HG02588 (cell line): Measurements from ENCODE around the gene CPEB3.
"Not testable (repeated sequence)": the region's sequence is repeated elsewhere in the genome, so short reads cannot be mapped to it uniquely, and the experiment has no call there.

Experiments used
- ATAC-seq: cut with Tn5 transposase; IDR thresholded peaks from one replicate; pipeline ENCODE4 v1.9.1; 2021; ENCODE audit warnings: mild to moderate bottlenecking, moderate library complexity; ENCODE audit not compliant: unreplicated experiment

The CPEB3 gene

GRCh38 chr10:92149261-92149660, 141.6 kb downstream of the CPEB3 start:
- ATAC-seq: no peak

- ATAC-seq: no peak
Measured at GRCh38 chr10:92146781-92147180, 144.1 kb downstream of the CPEB3 start.

DNA sequence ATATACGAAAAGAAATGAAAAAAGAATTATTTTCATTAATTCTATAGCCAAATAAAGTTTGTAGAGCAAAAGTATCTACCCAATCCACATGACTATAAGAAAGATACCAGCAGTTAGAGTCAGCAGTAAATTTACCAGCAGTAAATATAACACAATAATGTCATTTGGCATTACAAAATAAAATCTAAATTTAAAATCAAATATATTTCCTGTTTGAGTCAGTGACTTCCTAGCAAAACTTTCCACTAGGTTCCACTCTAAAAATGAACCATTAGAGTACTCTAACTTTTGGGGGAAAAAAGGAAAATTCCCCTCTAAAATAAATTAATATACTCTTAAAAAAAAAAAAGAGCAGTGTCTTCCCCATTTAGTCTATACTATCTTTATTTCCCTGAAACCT, 144.8 kb downstream of the CPEB3 start:
- ATAC-seq: no peak

DNA sequence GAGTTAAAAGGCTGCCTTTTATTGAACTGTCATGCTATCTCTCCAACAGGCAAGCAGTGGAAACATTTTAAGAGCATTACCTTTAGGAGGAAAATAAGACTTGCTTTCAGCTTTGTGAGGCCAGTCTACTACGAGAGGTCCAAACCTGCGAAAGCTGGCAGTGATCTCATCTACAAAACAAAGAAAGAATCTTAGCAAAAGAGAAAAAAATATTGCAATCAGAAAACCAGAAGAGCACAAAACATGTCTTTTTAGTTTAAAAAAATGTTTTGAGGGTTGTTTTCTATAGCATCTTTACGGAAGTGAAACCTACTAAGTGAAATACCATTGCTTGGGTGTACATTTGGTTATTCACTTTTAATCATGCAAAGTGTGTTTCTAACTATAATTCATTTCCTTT, 147.9 kb downstream of the CPEB3 start:
- ATAC-seq: peak; percentile 52

DNA sequence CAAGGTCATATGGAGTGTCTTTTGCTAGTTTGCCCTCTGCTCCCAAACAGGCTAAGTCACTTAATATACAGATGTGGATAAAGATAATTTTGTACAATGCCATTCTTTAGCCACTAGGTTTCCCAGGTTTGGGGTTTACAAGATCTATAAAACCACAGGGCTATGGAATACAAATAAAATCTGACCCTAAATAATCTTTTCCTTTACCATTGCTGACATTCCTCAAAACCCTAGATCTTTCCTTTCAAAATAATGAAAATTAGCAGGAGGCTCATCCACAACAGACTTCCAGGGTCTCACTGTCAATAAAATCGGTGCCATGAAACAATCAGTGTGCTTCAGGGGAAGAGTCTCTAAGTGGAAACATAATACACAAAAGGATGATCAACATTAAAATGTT, 148.4 kb downstream of the CPEB3 start:
- ATAC-seq: no peak

GRCh38 chr10:92141147-92141546, 149.7 kb downstream of the CPEB3 start:
- not testable (repeated sequence) for ATAC-seq

DNA sequence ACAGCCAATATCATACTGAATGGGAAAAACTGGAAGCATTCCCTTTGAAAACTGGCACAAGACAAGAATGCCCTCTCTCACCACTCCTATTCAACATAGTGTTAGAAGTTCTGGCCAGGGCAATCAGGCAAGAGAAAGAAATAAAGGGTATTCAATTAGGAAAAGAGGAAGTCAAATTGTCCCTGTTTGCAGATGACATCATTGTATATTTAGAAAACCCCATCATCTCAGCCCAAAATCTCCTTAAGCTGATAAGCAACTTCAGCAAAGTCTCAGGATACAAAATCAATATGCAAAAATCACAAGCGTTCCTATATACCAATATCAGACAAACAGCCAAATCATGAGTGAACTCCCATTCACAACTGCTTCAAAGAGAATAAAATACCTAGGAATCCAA, 156.8 kb downstream of the CPEB3 start:
- not testable (repeated sequence) for ATAC-seq

- ATAC-seq: no peak
Measured at GRCh38 chr10:92131275-92131820, 159.5 kb downstream of the CPEB3 start.

DNA sequence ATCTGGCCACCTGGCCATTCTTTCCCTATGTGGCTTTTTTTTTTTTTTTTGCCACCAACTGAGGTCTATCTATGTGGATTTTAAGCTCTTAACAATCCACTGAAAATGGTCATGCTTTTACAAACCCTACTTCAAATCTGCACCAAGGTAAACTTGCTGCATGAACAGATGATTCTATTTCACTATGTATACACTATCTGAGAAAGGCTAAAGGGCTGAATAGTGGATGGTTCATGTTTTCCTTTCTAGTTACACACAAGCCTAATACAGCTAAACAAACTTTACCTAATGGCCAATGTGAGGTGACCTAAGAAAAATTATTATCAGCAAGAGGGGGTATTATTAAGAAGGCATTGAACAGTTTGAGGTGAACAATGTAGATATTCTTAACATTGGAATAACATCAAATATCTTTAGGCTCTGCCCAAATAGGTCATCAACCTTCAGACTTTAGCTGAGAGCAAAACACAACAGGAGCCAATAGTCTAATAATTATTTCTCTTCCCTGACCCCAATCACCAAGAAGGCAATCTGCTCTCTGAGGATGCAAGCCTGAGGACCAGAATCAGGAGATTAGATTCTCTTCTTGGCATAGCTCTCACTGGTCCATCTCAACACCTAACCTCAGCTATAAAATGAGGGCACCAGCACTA, 160.1 kb downstream of the CPEB3 start:
- ATAC-seq: no peak

- ATAC-seq: no peak
Measured at GRCh38 chr10:92126100-92126650, 164.7 kb downstream of the CPEB3 start.

DNA sequence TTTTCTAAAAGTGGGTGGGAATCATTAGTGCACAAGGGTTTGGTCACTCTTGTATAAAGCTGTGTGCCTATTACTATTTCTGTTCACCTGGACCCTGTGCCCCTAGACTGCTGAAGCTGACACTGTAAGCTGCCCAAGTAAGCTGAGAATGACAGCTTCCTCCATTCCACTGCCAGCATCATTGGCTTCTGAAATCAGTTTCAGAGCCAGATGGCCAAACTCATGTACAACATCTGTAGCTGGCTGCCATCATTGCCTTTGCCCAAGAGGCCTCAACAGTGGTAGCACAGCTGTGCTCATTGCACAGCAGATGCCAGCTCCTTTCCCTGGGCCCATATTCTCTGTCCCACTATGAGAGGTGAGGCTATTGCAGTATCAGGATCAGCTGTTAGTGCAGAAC, 165.7 kb downstream of the CPEB3 start:
- ATAC-seq: no peak

GRCh38 chr10:92124616-92125143, 166.2 kb downstream of the CPEB3 start:
- ATAC-seq: no peak

DNA sequence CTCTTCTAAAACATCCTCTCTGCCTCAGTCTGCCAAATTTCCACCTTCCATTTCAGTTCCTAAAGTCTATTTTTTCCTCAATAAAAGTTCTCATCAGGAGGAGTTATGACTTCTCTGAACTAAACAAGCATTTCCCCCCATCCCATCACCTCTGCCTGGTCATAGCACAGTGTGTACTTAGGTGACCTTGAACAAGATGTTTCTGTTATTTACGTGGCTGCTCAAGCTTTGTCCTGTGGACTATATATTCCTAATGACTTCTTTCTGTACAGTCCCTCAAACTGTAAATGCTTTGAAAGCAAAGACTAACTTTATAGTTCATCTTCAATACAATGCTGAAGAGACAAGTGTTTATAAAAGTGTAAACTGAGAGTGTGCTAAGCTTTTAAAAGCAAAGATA, 166.9 kb downstream of the CPEB3 start:
- no peak for ATAC-seq

DNA sequence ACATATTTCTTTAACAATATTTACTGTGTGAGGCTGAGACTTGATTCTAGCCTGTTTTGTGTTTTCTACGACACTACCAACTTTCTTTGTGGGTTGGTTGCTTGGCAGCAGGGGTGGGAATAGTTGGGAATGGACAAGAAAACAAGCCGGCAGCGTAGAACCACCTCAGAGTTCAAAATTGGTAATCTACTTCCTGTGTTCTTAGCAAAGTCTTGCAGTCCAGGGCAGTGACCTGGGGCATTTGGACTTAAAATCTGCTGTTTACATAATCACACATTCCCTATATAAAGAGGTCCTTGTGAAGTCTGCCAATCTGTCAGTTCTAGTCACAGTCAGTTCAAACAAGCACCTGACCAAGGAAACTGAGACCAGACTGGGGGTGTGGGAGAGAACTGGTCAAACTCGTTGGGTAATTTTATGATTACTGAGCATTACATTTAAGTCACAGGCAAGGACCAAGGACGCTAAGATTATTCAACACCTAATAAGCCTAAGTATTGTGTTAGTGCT, 167.9 kb downstream of the CPEB3 start:
- ATAC-seq: no peak

GRCh38 chr10:92121686-92122492, 169.0 kb downstream of the CPEB3 start:
- ATAC-seq: no peak

GRCh38 chr10:92119340-92119739, 171.5 kb downstream of the CPEB3 start:
- ATAC-seq: no peak

DNA sequence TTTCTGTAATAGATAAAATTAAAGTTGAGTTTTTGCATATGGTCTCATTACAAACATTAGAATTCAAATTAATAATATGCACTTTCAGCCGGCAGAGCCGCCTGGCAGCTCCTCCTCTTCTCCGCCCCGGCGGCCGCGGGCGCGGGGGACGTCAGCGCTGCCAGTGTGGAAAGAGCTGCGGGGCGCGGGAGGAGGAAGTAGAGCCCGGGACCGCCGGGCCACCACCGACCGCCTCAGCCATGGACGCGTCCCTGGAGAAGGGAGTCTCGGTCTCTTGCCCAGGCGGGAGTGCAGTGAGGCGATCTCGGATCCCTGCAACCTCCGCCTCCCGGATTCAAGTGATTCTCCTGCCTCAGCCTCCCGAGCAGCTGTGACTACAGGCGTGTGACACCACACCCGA, 176.0 kb downstream of the CPEB3 start:
- not testable (repeated sequence) for ATAC-seq

GRCh38 chr10:92113911-92114600, 176.8 kb downstream of the CPEB3 start:
- no peak for ATAC-seq

- no peak for ATAC-seq
Measured at GRCh38 chr10:92112462-92112861, 178.4 kb downstream of the CPEB3 start.

- ATAC-seq: no peak
Measured at GRCh38 chr10:92111336-92111939, 179.4 kb downstream of the CPEB3 start.
